ENCODE data around the gene SUGCT. TPM values are rescaled to one million over a fixed set of nuclear protein-coding genes. Genes with fewer than 3 reads are reported as not detected.

Gene SUGCT
- total RNA-seq, 3 donors from 2014 or later: 2.3 to 4.5 (median 4.0) TPM

- TF ChIP-seq POLR2A (IDR thresholded peaks at IDR 0.05): no peak
- TF ChIP-seq CTCF (IDR thresholded peaks at IDR 0.05): no peak
- no peak for TF ChIP-seq POLR2AphosphoS5 (IDR thresholded peaks at IDR 0.05)
- Histone ChIP-seq H3K4me1 (no peaks in the 10 kb centered on the region), H3K4me3 (no peak overlapping the region), H3K27me3 (no peaks in the 10 kb centered on the region), H3K27ac (no peak overlapping the region), H3K36me3 (no peaks in the 10 kb centered on the region), H3K9me3 (no peaks in the 10 kb centered on the region)
- no peak for DNase-seq (ENCODE audit: low spot score in 2 of 2)
- intact Hi-C loops (cut with DNase I; ENCODE audit: low total_unique reads): loop anchor here (2.0 kb wide), 1 partner anchor 18 kb away; no protein-coding TSS in a partner anchor
These were observed 222.3 kb downstream of the SUGCT start for GRCh38 chr7:40356871-40357709.

- H3K4me1 ChIP-seq: no peaks in the 10 kb centered on the region
- TF ChIP-seq CTCF (IDR thresholded peaks at IDR 0.05) (no peak), POLR2AphosphoS5 (IDR thresholded peaks at IDR 0.05) (no peak), POLR2A (IDR thresholded peaks at IDR 0.05) (no peak)
- no peak for DNase-seq (ENCODE audit: low spot score in 2 of 2)
- H3K27me3 ChIP-seq: no peaks in the 10 kb centered on the region
- no peak overlapping the region for H3K4me3 ChIP-seq
- no peaks in the 10 kb centered on the region for H3K9me3 ChIP-seq
- no peaks in the 10 kb centered on the region for H3K36me3 ChIP-seq
- intact Hi-C loops (cut with DNase I; ENCODE audit: low total_unique reads): no loop called here
- no peak overlapping the region for H3K27ac ChIP-seq
These were observed 235.0 kb downstream of the SUGCT start for GRCh38 chr7:40369641-40370277.

- intact Hi-C loops (cut with DNase I; ENCODE audit: low total_unique reads): no loop called here
- Histone ChIP-seq H3K27me3 (no peaks in the 10 kb centered on the region), H3K4me1 (no peaks in the 10 kb centered on the region), H3K27ac (no peak overlapping the region), H3K36me3 (no peaks in the 10 kb centered on the region), H3K4me3 (no peak overlapping the region), H3K9me3 (no peaks in the 10 kb centered on the region)
- DNase-seq (ENCODE audit: low spot score in 2 of 2): no peak
- TF ChIP-seq POLR2AphosphoS5 (IDR thresholded peaks at IDR 0.05) (no peak), CTCF (IDR thresholded peaks at IDR 0.05) (no peak), POLR2A (IDR thresholded peaks at IDR 0.05) (no peak)
These were observed 237.1 kb downstream of the SUGCT start for GRCh38 chr7:40371806-40372440.

- no peak for TF ChIP-seq CTCF (IDR thresholded peaks at IDR 0.05)
- TF ChIP-seq POLR2AphosphoS5 (IDR thresholded peaks at IDR 0.05): no peak
- no peak for TF ChIP-seq POLR2A (IDR thresholded peaks at IDR 0.05)
- H3K27ac ChIP-seq: no peak overlapping the region
- intact Hi-C loops (cut with DNase I; ENCODE audit: low total_unique reads): loop anchor here (2.0 kb wide), 1 partner anchor 18 kb away; no protein-coding TSS in a partner anchor
- H3K36me3 ChIP-seq: no peaks in the 10 kb centered on the region
- H3K27me3 ChIP-seq: no peaks in the 10 kb centered on the region
- H3K9me3 ChIP-seq: no peaks in the 10 kb centered on the region
- DNase-seq (ENCODE audit: low spot score in 2 of 2): no peak
- H3K4me3 ChIP-seq: no peak overlapping the region
- H3K4me1 ChIP-seq: no peaks in the 10 kb centered on the region
These were observed 239.8 kb downstream of the SUGCT start for GRCh38 chr7:40374575-40374974.

GRCh38 chr7:40380111-40380510 lies 245.3 kb downstream of the SUGCT start:
- no peak for TF ChIP-seq CTCF (IDR thresholded peaks at IDR 0.05)
- no peak for TF ChIP-seq POLR2AphosphoS5 (IDR thresholded peaks at IDR 0.05)
- no peak for TF ChIP-seq POLR2A (IDR thresholded peaks at IDR 0.05)
- Histone ChIP-seq H3K27me3 (no peaks in the 10 kb centered on the region), H3K4me3 (no peak overlapping the region), H3K36me3 (no peaks in the 10 kb centered on the region), H3K4me1 (no peaks in the 10 kb centered on the region), H3K9me3 (no peaks in the 10 kb centered on the region), H3K27ac (no peak overlapping the region)
- intact Hi-C loops (cut with DNase I; ENCODE audit: low total_unique reads): no loop called here
- no peak for DNase-seq (ENCODE audit: low spot score in 2 of 2)
